BE2C (cell line): ENCODE measurements around the gene FOXN3.

ENCODE experiments used
- DNase-seq: peaks from one replicate; pipeline ENCODE4 v3.0.0-alpha.2; 2020
- H3K27me3 ChIP-seq: fragments of 250-450 bp; sonication (Bioruptor Pico); 2 replicates; pipeline ENCODE4 v1.5.1; 2020; ENCODE audit warnings: mild to moderate bottlenecking
- H3K36me3 ChIP-seq: fragments of 250-450 bp; sonication (Bioruptor Pico); 2 replicates; pipeline ENCODE4 v1.5.1; 2020; ENCODE audit warnings: mild to moderate bottlenecking
- H3K4me1 ChIP-seq: fragments of 250-450 bp; sonication (Bioruptor Pico); 2 replicates; pipeline ENCODE4 v1.5.1; 2020
- H3K4me3 ChIP-seq: 2 replicates; pipeline ENCODE4 v1.5.1; 2011; ENCODE audit warnings: low read depth, low read length
- H3K9me3 ChIP-seq: fragments of 250-450 bp; sonication (Bioruptor Pico); 2 replicates; pipeline ENCODE4 v1.5.1; 2020
- CTCF ChIP-seq: IDR thresholded peaks from 2 replicates; pipeline ENCODE4 v1.5.1; 2012; ENCODE audit warnings: mild to moderate bottlenecking, low read depth, low read length

The FOXN3 gene

GRCh38 chr14:89348722-89349121 lies 68.3 kb downstream of the FOXN3 start:
- Histone ChIP-seq H3K27me3 (no peaks in the 10 kb centered on the region), H3K9me3 (no peaks in the 10 kb centered on the region), H3K4me1 (peaks cover 21% of the 10 kb centered on the region), H3K4me3 (no peak overlapping the region), H3K36me3 (peaks cover 4% of the 10 kb centered on the region; the same call in 1 of the 2 replicates)
- no peak for TF ChIP-seq CTCF
- no peak for DNase-seq

- peaks cover 4% of the 10 kb centered on the region; the same call in 1 of the 2 replicates for H3K36me3 ChIP-seq
- no peaks in the 10 kb centered on the region for H3K27me3 ChIP-seq
- DNase-seq = no peak
- H3K4me3 ChIP-seq = no peak overlapping the region
- TF ChIP-seq CTCF = no peak
- H3K4me1 ChIP-seq = peaks cover 21% of the 10 kb centered on the region
- no peaks in the 10 kb centered on the region for H3K9me3 ChIP-seq
These were observed 69.1 kb downstream of the FOXN3 start for GRCh38 chr14:89347885-89348284.

- H3K4me1 ChIP-seq = peaks cover 8% of the 10 kb centered on the region
These were observed 72.1 kb downstream of the FOXN3 start for GRCh38 chr14:89344920-89345254.

GRCh38 chr14:89343356-89343755 lies 73.7 kb downstream of the FOXN3 start:
- H3K4me1 ChIP-seq = no peaks in the 10 kb centered on the region
- H3K27me3 ChIP-seq = no peaks in the 10 kb centered on the region
- TF ChIP-seq CTCF = no peak
- H3K9me3 ChIP-seq = no peaks in the 10 kb centered on the region
- H3K36me3 ChIP-seq = peaks cover 4% of the 10 kb centered on the region; the same call in 1 of the 2 replicates
- H3K4me3 ChIP-seq = no peak overlapping the region
- no peak for DNase-seq

More at GRCh38 chr14:89344920-89345254, 72.1 kb downstream of the FOXN3 start:
- no peak for DNase-seq
- Histone ChIP-seq H3K36me3 (peaks cover 4% of the 10 kb centered on the region; the same call in 1 of the 2 replicates), H3K27me3 (no peaks in the 10 kb centered on the region), H3K4me3 (no peak overlapping the region), H3K9me3 (no peaks in the 10 kb centered on the region)
- TF ChIP-seq CTCF = no peak

- Histone ChIP-seq H3K27me3 (no peaks in the 10 kb centered on the region), H3K36me3 (no peaks in the 10 kb centered on the region), H3K9me3 (no peaks in the 10 kb centered on the region), H3K4me1 (no peaks in the 10 kb centered on the region), H3K4me3 (no peak overlapping the region)
- DNase-seq = no peak
- TF ChIP-seq CTCF = no peak
These were observed 75.0 kb downstream of the FOXN3 start for GRCh38 chr14:89342049-89342448.

GRCh38 chr14:89340200-89341181 lies 76.5 kb downstream of the FOXN3 start:
- Histone ChIP-seq H3K36me3 (no peaks in the 10 kb centered on the region), H3K4me1 (no peaks in the 10 kb centered on the region), H3K9me3 (no peaks in the 10 kb centered on the region), H3K27me3 (no peaks in the 10 kb centered on the region), H3K4me3 (no peak overlapping the region)
- DNase-seq = no peak
- TF ChIP-seq CTCF = no peak
